ENCODE measurements around the gene PSAT1.
A peak's percentile ranks its signal among the peaks of the same experiment; 100 is the strongest.

PSAT1 gene

GRCh38 chr9:78314550-78314949 lies 17.6 kb downstream of the PSAT1 start:
- no peaks in the 10 kb centered on the region for H3K27me3 ChIP-seq
- DNase-seq: peak in 1 of 2 donors; percentile 21
- no peak overlapping the region for H3K27ac ChIP-seq
- intact Hi-C loops (cut with DNase I; ENCODE audit: low total_unique reads): no loop called here
- no peaks in the 10 kb centered on the region for H3K9me3 ChIP-seq
- TF ChIP-seq, protein P1, sequence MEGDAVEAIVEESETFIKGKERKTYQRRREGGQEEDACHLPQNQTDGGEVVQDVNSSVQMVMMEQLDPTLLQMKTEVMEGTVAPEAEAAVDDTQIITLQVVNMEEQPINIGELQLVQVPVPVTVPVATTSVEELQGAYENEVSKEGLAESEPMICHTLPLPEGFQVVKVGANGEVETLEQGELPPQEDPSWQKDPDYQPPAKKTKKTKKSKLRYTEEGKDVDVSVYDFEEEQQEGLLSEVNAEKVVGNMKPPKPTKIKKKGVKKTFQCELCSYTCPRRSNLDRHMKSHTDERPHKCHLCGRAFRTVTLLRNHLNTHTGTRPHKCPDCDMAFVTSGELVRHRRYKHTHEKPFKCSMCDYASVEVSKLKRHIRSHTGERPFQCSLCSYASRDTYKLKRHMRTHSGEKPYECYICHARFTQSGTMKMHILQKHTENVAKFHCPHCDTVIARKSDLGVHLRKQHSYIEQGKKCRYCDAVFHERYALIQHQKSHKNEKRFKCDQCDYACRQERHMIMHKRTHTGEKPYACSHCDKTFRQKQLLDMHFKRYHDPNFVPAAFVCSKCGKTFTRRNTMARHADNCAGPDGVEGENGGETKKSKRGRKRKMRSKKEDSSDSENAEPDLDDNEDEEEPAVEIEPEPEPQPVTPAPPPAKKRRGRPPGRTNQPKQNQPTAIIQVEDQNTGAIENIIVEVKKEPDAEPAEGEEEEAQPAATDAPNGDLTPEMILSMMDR (IDR thresholded peaks at IDR 0.05): no peak
- no peak overlapping the region for H3K4me3 ChIP-seq
- H3K36me3 ChIP-seq: no peaks in the 10 kb centered on the region
- H3K4me1 ChIP-seq: peaks cover 0 to 18% (median 0%) of the 10 kb centered on the region in 4 donors

- DNase-seq: peak in 1 of 2 donors; percentile 52
- Histone ChIP-seq H3K27me3 (no peaks in the 10 kb centered on the region), H3K36me3 (no peaks in the 10 kb centered on the region), H3K4me3 (no peak overlapping the region), H3K9me3 (no peaks in the 10 kb centered on the region), H3K27ac (no peak overlapping the region), H3K4me1 (peaks cover 0 to 18% (median 0%) of the 10 kb centered on the region in 4 donors)
- intact Hi-C loops (cut with DNase I; ENCODE audit: low total_unique reads): no loop called here
- TF ChIP-seq, protein P1 (IDR thresholded peaks at IDR 0.05): no peak
Measured at GRCh38 chr9:78314953-78315870, 18.3 kb downstream of the PSAT1 start.

- Histone ChIP-seq H3K4me3 (no peak overlapping the region), H3K27me3 (no peaks in the 10 kb centered on the region), H3K36me3 (no peaks in the 10 kb centered on the region), H3K4me1 (peaks cover 0 to 18% (median 0%) of the 10 kb centered on the region in 4 donors), H3K9me3 (no peaks in the 10 kb centered on the region), H3K27ac (no peak overlapping the region)
- TF ChIP-seq, protein P1 (IDR thresholded peaks at IDR 0.05): no peak
- DNase-seq: peak in 1 of 2 donors; percentile 28
- intact Hi-C loops (cut with DNase I; ENCODE audit: low total_unique reads): no loop called here
Measured at GRCh38 chr9:78316166-78316892, 19.4 kb downstream of the PSAT1 start.

- TF ChIP-seq, protein P1 (IDR thresholded peaks at IDR 0.05): no peak
- peak in 1 of 2 donors; percentile 35 for DNase-seq
- peaks cover 0 to 18% (median 0%) of the 10 kb centered on the region in 4 donors for H3K4me1 ChIP-seq
- H3K9me3 ChIP-seq: no peaks in the 10 kb centered on the region
- intact Hi-C loops (cut with DNase I; ENCODE audit: low total_unique reads): no loop called here
- no peak overlapping the region for H3K27ac ChIP-seq
- H3K27me3 ChIP-seq: no peaks in the 10 kb centered on the region
- H3K36me3 ChIP-seq: no peaks in the 10 kb centered on the region
- no peak overlapping the region for H3K4me3 ChIP-seq
Measured at GRCh38 chr9:78319197-78320029, 22.5 kb downstream of the PSAT1 start.

- Histone ChIP-seq H3K4me1 (peaks cover 0 to 11% (median 0%) of the 10 kb centered on the region in 4 donors), H3K36me3 (no peaks in the 10 kb centered on the region), H3K27me3 (no peaks in the 10 kb centered on the region), H3K4me3 (no peak overlapping the region), H3K27ac (no peak overlapping the region), H3K9me3 (no peaks in the 10 kb centered on the region)
- TF ChIP-seq, protein P1 (IDR thresholded peaks at IDR 0.05): no peak
- peak in 1 of 2 donors; percentile 12 for DNase-seq
- intact Hi-C loops (cut with DNase I; ENCODE audit: low total_unique reads): no loop called here
Measured at GRCh38 chr9:78320030-78320693, 23.2 kb downstream of the PSAT1 start.

Measured in tibial artery (tissue), 4 donors.